ENCODE results near the gene SCYL1. TPM values are rescaled to one million over a fixed set of nuclear protein-coding genes. Genes with fewer than 3 reads are reported as not detected.

The SCYL1 gene
- total and polyA plus RNA-seq, 2 of the 4 experiments (the other 2 are of a cell fraction) = 96.4 to 150 TPM

GRCh38 chr11:65528819-65529350, 4.0 kb downstream of the SCYL1 start:
- Histone ChIP-seq H2AK5ac (ENCODE audit: low read depth, low read length) (no peak overlapping the region), H3K4me2 (ENCODE audit: low read depth, low read length) (no peak overlapping the region), H3K27ac (ENCODE audit: insufficient read depth, low read length) (no peak overlapping the region), H2BK5ac (ENCODE audit: low read depth, low read length, poor library complexity, severe bottlenecking) (no peak overlapping the region), H2BK20ac (ENCODE audit: low read depth, low read length) (no peak overlapping the region), H3K9me1 (ENCODE audit: insufficient read depth, low read length) (peaks cover 14% of the 10 kb centered on the region; the same call in 1 of the 2 replicates), H3K79me1 (ENCODE audit: low read depth in 1 of 2, low read length in 2 of 2) (peaks cover 32 to 81% of the 10 kb centered on the region in 2 experiments), H2BK120ac (ENCODE audit: low read depth, low read length) (no peak overlapping the region), H4K8ac (ENCODE audit: low read depth in 2 of 2, low read length in 2 of 2) (no peak overlapping the region), H4K5ac (ENCODE audit: low read depth, low read length) (no peak overlapping the region), H3K14ac (replicated peaks; ENCODE audit: low read depth, low read length) (no peak overlapping the region), H3K23ac (ENCODE audit: low read depth, low read length) (no peak overlapping the region), H3K56ac (ENCODE audit: extremely low read depth, insufficient read depth, low read length) (no peak overlapping the region), H4K91ac (ENCODE audit: insufficient read depth, low read depth, low read length) (no peak overlapping the region), H3K4ac (ENCODE audit: low read depth, low read length) (no peak overlapping the region), H3K27me3 (ENCODE audit: control insufficient read depth, insufficient read depth, low read length) (no peaks in the 10 kb centered on the region), H3K36me3 (ENCODE audit: control insufficient read depth, insufficient read depth, low read length) (peaks cover 63% of the 10 kb centered on the region), H2AFZ (replicated peaks; ENCODE audit: low read length, poor library complexity) (peak overlapping the region; percentile 49), H3K4me3 (ENCODE audit: insufficient read depth, low read depth, low read length) (no peak overlapping the region), H3K4me1 (ENCODE audit: control insufficient read depth, insufficient read depth, low read length) (peaks cover 12% of the 10 kb centered on the region), H3K9ac (ENCODE audit: low read depth, low read length) (no peak overlapping the region), H2AK9ac (replicated peaks; ENCODE audit: low read depth, low read length, poor library complexity) (no peak overlapping the region), H3K18ac (ENCODE audit: low read depth, low read length) (no peak overlapping the region), H2BK15ac (ENCODE audit: low read depth, low read length) (no peak overlapping the region), H3K9me3 (ENCODE audit: control insufficient read depth, insufficient read depth, low read length) (no peaks in the 10 kb centered on the region), H4K20me1 (ENCODE audit: insufficient read depth, low read length) (peaks cover 50% of the 10 kb centered on the region)
- DNase-seq (no peak), ATAC-seq (ENCODE audit: low read depth) (no peak)
- 94% methylated on average over 7 of the region's 12 CpGs; no CpG with 5 or more reads in 1 of the 2 experiments for WGBS, 2 experiments (ENCODE audit: extremely low coverage in 2 of 2, insufficient read length in 1 of 2)
- TF ChIP-seq MAFK (IDR thresholded peaks at IDR 0.05; ENCODE audit: low read depth, low read length) (no peak), RAD21 (IDR thresholded peaks at IDR 0.05; ENCODE audit: low read length) (no peak), CTCF (conservative IDR thresholded peaks at IDR 0.05; ENCODE audit: low read depth, low read length) (no peak), USF2 (IDR thresholded peaks at IDR 0.05; ENCODE audit: low read depth, low read length) (no peak), MAZ (IDR thresholded peaks at IDR 0.05; ENCODE audit: borderline replicate concordance, low read depth, low read length) (no peak), BHLHE40 (IDR thresholded peaks at IDR 0.05; ENCODE audit: low read depth, low read length) (no peak), POLR2A (IDR thresholded peaks at IDR 0.05; ENCODE audit: low read depth, low read length) (no peak), ELK1 (IDR thresholded peaks at IDR 0.05; ENCODE audit: borderline replicate concordance, low read depth, low read length) (no peak), FOS (IDR thresholded peaks at IDR 0.05; ENCODE audit: low read depth, low read length) (no peak), RCOR1 (IDR thresholded peaks at IDR 0.05; ENCODE audit: insufficient replicate concordance, low read length) (no peak)
- CTCF ChIA-PET = no interaction called here
- in situ Hi-C loops (cut with MboI; ENCODE audit: low sequenced_read_pairs) = no loop called here
- no TSS peak for BruUV-seq (replicated peaks)
- POLR2A ChIA-PET (ENCODE audit: unreplicated experiment) = no interaction called here
- intact Hi-C loops (cut with micrococcal nuclease) = no loop called here
- dilution Hi-C loops (cut with HindIII; ENCODE audit: low sequenced_read_pairs, unreplicated experiment) = no loop called here

All from IMR-90 (cell line).